GM12891 (cell line): ENCODE measurements around the gene RAD9A.

Source experiments
- POLR2AphosphoS5 ChIP-seq: IDR thresholded peaks from 2 replicates; pipeline ENCODE4 v1.6.1; 2011; ENCODE audit warnings: low read depth, low read length, control low read depth
- SPI1 ChIP-seq: IDR thresholded peaks from 2 replicates; pipeline ENCODE4 v1.6.1; 2011; ENCODE audit warnings: low read depth, low read length, control low read depth

DNA sequence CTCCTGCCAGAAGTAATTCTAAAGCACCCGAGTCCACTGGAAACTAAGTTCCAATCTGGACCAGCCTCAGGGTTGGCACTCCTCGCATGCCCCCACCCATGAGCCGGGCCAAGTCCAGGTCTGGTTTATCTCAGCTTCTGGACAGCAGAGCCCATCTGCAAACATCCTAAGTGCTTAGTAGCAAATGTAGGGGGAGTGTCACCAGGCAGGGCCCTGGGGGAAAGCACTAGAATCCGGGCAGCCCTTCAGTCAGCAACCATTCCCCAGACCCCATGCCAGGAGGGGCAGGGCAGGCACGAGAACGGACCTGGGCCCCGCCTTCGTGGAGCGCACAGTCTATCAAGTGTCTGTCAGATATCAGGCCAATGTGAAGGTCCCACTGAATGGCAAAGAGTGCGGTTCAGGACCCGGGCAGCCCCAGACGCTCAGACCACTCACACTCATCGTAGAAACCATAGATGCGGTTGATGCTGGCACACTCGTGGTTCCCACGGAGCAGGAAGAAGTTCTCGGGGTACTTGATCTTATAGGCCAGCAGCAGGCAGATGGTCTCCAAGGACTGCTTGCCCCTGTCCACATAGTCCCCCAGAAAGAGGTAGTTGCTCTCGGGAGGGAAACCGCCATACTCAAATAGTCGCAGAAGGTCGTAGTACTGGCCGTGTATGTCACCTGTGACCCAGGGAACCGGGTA lies 8.6 kb downstream of the RAD9A start:
- no peak for TF ChIP-seq SPI1
- no peak for TF ChIP-seq POLR2AphosphoS5
